NCI-H2196 treated with DMSO at 0.1 percent for 48 hours (cell line): ENCODE data around the gene RAB5B.
"Not testable (repeated sequence)": the region's sequence is repeated elsewhere in the genome, so short reads cannot be mapped to it uniquely, and the experiment has no call there.

Source experiments
- DNase-seq: peaks from one replicate; lab custom pipeline; 2025; ENCODE audit not compliant: unreplicated experiment; lab: John Stamatoyannopoulos, UW

Gene RAB5B

GRCh38 chr12:56013482-56013881 is 39.6 kb downstream of the RAB5B start:
- DNase-seq: no peak

DNA sequence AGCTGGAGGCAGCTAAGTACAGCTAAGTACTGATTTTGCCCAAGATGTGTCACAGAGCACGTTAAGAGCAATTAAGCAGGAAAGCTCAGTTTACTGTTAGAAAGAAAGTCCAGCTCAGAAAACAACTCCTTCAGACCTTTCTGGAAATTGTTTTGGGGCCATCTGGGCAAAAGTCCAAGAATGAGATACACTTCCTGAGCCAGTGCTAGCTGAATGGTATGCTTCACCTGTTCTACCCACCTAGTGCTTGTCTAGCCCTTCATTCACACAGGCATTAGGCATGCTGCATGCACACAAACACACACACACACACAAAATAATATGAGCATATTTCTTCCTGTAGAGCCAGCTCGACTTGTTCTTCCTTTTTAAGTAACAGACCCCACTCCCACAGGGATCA is 40.3 kb downstream of the RAB5B start:
- no peak for DNase-seq

DNA sequence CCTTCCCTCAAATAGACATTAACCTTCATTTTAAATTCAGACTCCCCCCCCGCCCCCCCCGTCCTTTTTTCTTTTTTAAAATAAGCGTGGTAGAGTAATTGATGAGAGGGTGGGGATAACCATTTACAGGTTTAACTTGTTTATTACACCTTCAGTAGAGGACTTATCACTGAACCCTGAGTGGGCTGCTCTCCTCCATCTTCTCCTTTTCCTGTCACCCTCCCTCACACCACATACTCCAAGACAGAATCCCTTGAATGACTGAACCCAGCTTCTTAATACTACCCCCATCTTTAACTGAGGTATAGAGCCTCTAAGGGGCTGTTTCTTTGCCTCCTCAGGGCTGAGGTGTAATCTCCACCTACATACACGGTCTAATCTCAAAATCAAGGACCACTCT is 43.3 kb downstream of the RAB5B start:
- DNase-seq: no peak

DNA sequence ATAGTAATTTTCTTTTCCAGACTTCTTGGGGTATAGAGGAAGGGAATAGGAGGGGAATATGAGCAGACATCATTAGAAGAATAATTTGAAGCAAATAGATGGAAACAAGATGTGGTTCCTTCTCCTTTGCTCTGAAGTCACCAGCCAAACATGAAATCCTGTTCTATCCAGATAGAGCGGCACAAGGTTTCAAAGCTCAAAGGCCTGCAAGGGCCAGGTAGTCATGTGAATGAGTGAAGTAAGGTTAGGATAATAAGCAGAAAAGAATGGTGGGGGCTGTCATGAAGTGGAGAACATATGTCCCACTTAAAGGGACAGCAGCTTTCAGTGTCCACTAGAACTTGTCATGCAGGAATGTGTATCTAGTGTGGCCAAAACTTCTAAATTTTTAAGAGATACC is 44.5 kb downstream of the RAB5B start:
- DNase-seq: no peak

DNA sequence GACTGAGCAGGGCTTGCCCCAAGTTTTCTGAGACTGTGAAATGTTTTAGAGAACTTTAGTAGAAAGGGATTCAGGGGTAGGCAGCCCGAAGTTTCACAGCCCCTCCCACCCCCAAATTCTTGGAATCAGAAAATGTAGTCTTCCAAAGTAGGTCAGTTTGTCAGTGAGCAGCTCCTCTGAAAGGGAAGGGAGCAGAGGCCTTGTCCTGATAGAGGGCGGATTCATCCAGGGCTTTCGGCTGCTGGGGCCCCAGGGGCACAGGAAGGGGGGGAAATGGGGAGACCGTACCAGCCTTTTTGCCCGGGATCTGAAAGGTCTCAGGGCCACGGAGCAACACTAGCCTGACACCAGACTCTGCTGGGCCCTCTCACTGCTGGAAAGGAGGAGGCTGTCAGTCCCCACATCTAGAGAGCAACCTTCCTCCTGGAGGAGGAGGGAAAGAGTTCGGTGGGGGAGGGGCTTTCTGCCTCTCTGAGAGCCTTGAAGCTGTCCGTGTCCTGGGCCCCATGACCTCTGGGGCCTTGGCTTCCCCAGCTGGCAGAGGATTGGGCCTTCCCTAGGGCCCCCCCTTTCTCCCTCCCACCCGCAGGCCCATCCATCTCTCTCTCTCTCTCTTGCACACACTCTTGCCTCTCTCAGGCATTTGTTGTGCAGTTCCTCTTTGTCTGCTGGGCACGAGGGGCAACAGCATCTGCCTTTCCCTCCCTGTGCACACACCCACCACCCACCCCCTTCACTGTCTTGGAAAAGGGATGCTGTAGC is 46.7 kb downstream of the RAB5B start, which contains the start of gene IKZF4:
IKZF4 (plus strand) TSS at position 621 of the 762 bp plus-strand sequence. CDS start 451 bp downstream, outside the sequence.
- DNase-seq: no peak

- DNase-seq: no peak
Observed at GRCh38 chr12:56021889-56022497, 48.1 kb downstream of the RAB5B start.

GRCh38 chr12:56028511-56029165 is 54.8 kb downstream of the RAB5B start:
- no peak for DNase-seq

- DNase-seq: no peak
Observed at GRCh38 chr12:56029166-56029519, 55.3 kb downstream of the RAB5B start.

DNA sequence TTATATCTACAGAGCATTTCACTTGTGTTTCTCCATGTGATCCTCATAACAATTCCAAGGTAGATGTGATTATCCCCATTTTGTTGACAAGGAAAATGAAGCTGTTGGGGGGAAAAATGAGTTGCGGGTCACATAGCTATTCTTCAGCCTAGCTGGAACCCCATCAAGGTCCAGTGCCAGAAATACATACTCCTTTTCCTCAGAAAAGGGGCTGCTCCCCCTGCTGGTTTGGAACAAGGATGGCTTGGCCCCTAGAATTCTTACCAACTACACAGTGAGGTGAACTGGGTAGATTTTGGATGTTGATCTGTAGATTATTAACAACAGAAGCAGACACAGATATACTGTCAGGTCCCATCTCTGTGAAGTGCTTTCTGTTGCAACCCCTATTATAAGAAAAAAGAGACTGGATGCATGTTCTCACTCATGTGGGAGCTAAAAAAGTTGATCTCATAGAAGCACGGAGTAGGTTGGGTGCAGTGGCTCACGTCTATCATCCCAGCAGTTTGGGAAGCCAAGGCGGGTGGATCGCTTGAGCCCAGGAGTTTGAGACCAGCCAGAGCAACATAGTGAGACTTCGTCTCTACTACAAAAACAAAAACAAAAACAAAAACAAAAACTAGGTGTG is 55.9 kb downstream of the RAB5B start:
- peak; percentile 8 for DNase-seq

GRCh38 chr12:56031987-56032386 is 58.1 kb downstream of the RAB5B start:
- DNase-seq: no peak

- no peak for DNase-seq
Observed at GRCh38 chr12:56034586-56035332, 60.9 kb downstream of the RAB5B start.

DNA sequence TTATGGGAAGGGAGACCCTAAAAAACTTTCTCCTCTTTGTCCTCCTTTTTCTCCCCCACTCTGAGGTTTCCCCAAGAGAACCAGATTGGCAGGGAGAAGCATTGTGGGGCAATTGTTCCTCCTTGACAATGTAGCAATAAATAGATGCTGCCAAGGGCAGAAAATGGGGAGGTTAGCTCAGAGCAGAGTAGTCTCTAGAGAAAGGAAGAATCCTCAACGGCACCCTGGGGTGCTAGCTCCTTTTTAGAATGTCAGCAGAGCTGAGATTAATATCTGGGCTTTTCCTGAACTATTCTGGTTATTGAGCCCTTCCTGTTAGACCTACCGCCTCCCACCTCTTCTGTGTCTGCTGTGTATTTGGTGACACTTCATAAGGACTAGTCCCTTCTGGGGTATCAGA is 63.3 kb downstream of the RAB5B start:
- DNase-seq: no peak

DNA sequence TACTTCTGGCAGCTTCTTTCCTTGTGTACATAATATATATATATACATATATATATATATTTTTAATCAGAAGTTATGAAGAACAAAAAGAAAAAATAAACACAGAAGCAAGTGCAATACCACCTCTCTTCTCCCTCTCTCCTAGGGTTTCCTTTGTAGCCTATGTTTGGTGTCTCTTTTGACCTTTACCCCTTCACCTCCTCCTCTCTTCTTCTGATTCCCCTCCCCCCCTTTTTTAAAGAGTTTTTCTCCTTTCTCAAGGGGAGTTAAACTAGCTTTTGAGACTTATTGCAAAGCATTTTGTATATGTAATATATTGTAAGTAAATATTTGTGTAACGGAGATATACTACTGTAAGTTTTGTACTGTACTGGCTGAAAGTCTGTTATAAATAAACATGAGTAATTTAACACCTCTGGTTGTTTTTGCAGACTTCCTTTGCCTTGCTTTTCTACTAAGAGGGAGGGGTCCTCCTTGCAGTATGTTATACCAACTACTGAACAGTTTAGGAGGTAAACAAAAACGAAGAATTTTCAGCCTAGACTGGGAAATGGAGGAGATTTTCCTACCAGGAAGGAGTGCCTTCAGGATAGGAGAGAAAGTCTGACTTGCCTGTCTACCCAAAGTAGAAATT is 64.3 kb downstream of the RAB5B start:
- no peak for DNase-seq

GRCh38 chr12:56040151-56040550 is 66.3 kb downstream of the RAB5B start:
- DNase-seq: no peak

DNA sequence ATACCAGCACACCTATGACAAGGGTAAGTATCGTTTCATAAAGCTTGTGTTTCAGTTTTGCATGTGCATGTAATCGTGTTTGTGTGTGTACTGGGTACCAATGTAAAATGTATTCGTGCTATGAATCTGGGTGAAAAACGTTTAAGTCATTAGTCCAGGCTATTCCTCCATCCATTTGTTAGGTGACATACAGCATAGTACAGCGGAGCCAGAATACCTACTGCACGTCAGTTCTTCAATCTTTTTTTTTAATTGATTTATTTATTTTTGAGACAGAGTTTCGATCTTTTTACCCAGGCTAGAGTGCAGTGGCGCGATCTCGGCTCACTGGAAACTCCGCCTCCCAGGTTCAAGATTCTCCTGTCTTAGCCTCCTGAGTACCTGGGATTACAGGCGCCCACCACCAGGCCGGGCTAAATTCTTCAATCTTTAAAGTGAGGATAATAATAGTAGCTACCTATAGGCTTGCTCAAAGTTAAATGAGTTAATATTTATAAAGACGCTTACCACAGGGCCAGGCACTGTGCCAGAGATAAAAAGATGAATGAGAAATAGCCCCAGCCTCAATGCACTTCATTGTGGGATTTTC is 67.2 kb downstream of the RAB5B start:
- no peak for DNase-seq

GRCh38 chr12:56041552-56042429 is 67.9 kb downstream of the RAB5B start, which contains the start of gene RPS26:
TSS of gene RPS26 (plus strand) at chr12:56041918. CDS start at chr12:56042167, 249 bp downstream.
- DNase-seq: peak; percentile 97

DNA sequence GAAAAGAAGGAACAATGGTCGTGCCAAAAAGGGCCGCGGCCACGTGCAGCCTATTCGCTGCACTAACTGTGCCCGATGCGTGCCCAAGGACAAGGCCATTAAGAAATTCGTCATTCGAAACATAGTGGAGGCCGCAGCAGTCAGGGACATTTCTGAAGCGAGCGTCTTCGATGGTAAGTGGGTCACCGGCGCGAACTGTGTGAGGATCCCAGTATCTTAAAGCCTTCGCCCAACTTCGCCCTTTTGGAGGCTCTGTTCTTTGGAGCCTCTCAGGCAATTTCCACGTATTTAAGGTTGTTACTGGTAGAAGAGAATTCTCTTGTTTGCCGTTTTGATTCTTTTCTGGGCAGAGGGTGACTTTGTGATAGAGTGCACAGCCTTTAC is 68.5 kb downstream of the RAB5B start:
- not testable (repeated sequence) for DNase-seq

GRCh38 chr12:56042843-56043242 is 69.0 kb downstream of the RAB5B start:
- no peak for DNase-seq
